Endothelial cell of umbilical vein (primary cell): ENCODE results near the gene ACOX1. TPM values are rescaled to one million over a fixed set of nuclear protein-coding genes. Genes with fewer than 3 reads are reported as not detected.

Experiments
- BruUV-seq: library from RNA; stranded (reverse); fragments of 400-500 nt; replicated peaks from 2 replicates; lab custom pipeline; 2021; lab: Mats Ljungman, UMichigan
- CTCF ChIA-PET: fragments of 300-600, 350-600 bp; sonication (Branson Sonifier 250); formaldehyde crosslinking; loops from one replicate; lab custom pipeline; 2021; ENCODE audit warnings: antibody characterized with exemption, inconsistent platforms; lab: Charles Lee
- POLR2A ChIA-PET: fragments of 300-600, 350-600 bp; sonication (Branson Sonifier 250); formaldehyde crosslinking; loops from one replicate; lab custom pipeline; 2021; ENCODE audit warnings: antibody characterized with exemption, inconsistent platforms; lab: Charles Lee
- DNase-seq: peaks from one replicate; pipeline ENCODE4 v3.0.0-alpha.2; 2011; ENCODE audit warnings: low read depth, low spot score
- FAIRE-seq: peaks from 2 replicates; lab custom pipeline; 2011; peaks lifted over from hg19 to GRCh38; lab: Jason Lieb, UNC
- H2AFZ ChIP-seq: 2 replicates; pipeline ENCODE4 v1.6.0; 2012; ENCODE audit warnings: low read depth, low read length, control low read depth, inconsistent platforms
- H3K27ac ChIP-seq: 2 replicates; pipeline ENCODE4 v1.5.1; 2011; ENCODE audit warnings: low read depth, mild to moderate bottlenecking, control low read depth, low read length, moderate library complexity; ENCODE audit not compliant: insufficient read depth
- H3K27me3 ChIP-seq, 2 experiments: 2 replicates each; pipeline versions ENCODE4 v1.6.0 to v1.6.1; 2011; ENCODE audit warnings: low read length in 2 of 2, mixed read lengths in 1 of 2; ENCODE audit not compliant: control insufficient read depth in 2 of 2, insufficient read depth in 2 of 2
- H3K36me3 ChIP-seq, 2 experiments: 2 replicates in 1 of 2; 3 replicates in 1 of 2; pipeline ENCODE4 v1.5.1; 2011; ENCODE audit warnings: low read length in 2 of 2, mild to moderate bottlenecking in 1 of 2, moderate library complexity in 1 of 2; ENCODE audit not compliant: control insufficient read depth in 2 of 2, insufficient read depth in 2 of 2; ENCODE audit errors: extremely low read depth in 1 of 2
- H3K4me1 ChIP-seq: 3 replicates; pipeline ENCODE4 v1.5.1; 2011; ENCODE audit warnings: mild to moderate bottlenecking, low read length; ENCODE audit not compliant: control insufficient read depth, insufficient read depth; ENCODE audit errors: extremely low read depth
- H3K4me2 ChIP-seq: 2 replicates; pipeline ENCODE4 v1.6.1; 2011; ENCODE audit warnings: low read length, control low read depth, mixed read lengths; ENCODE audit not compliant: insufficient read depth
- H3K4me3 ChIP-seq, 3 experiments: fragments of 200-600 bp in 1 of 3; sonication (generic), shearing (Covaris generic) in 1 of 3; replicated peaks in 1 of 3; 2 replicates each; pipeline ENCODE4 v1.5.1; 2011 to 2016; ENCODE audit warnings: control low read depth in 3 of 3, low read length in 3 of 3, mild to moderate bottlenecking in 2 of 3, inconsistent platforms in 1 of 3, low read depth in 1 of 3, moderate library complexity in 1 of 3; ENCODE audit not compliant: insufficient read depth in 1 of 3
- H3K79me2 ChIP-seq: 2 replicates; pipeline ENCODE4 v1.6.0; 2012; ENCODE audit warnings: low read length, inconsistent platforms; ENCODE audit not compliant: control insufficient read depth, insufficient read depth
- H3K9ac ChIP-seq: replicated peaks from 2 replicates; pipeline ENCODE3; 2011; ENCODE audit warnings: low read length, control low read depth; ENCODE audit not compliant: insufficient read depth; ENCODE audit errors: extremely low read depth
- H3K9me1 ChIP-seq: replicated peaks from 3 replicates; pipeline ENCODE4 v1.6.0; 2011; ENCODE audit warnings: mild to moderate bottlenecking, low read length; ENCODE audit not compliant: control insufficient read depth, insufficient read depth; ENCODE audit errors: extremely low read depth
- H3K9me3 ChIP-seq: replicated peaks from 2 replicates; pipeline ENCODE4 v1.5.1; 2012; ENCODE audit warnings: low read length, inconsistent platforms; ENCODE audit not compliant: control insufficient read depth, insufficient read depth
- H4K20me1 ChIP-seq: replicated peaks from 2 replicates; pipeline ENCODE3; 2011; ENCODE audit warnings: mild to moderate bottlenecking, low read length; ENCODE audit not compliant: control insufficient read depth, insufficient read depth; ENCODE audit errors: extremely low read depth
- CTCF ChIP-seq, 2 donors: IDR thresholded peaks; 1 replicate in 1 of 2; 2 replicates in 1 of 2; pipeline ENCODE4 v1.5.1; 2011; ENCODE audit warnings: low read length in 2 of 2, mild to moderate bottlenecking in 2 of 2, moderate library complexity in 2 of 2, control low read depth in 1 of 2, inconsistent platforms in 1 of 2, low read depth in 1 of 2; ENCODE audit not compliant: insufficient read depth in 1 of 2; ENCODE audit errors: extremely low read depth in 1 of 2
- EZH2 ChIP-seq: IDR thresholded peaks from 2 replicates; pipeline ENCODE4 v1.6.1; 2012; ENCODE audit warnings: borderline replicate concordance, low read depth, mild to moderate bottlenecking, moderate library complexity, low read length, inconsistent platforms; ENCODE audit not compliant: severe bottlenecking
- FOS ChIP-seq: IDR thresholded peaks from 2 replicates; pipeline ENCODE4 v1.6.1; 2011; ENCODE audit warnings: mild to moderate bottlenecking, low read length, moderate library complexity, borderline replicate concordance; ENCODE audit not compliant: insufficient read depth
- GATA2 ChIP-seq: IDR thresholded peaks from 2 replicates; pipeline ENCODE4 v1.7.0; 2011; ENCODE audit warnings: low read depth, mild to moderate bottlenecking, moderate library complexity, mixed read lengths, low read length; ENCODE audit not compliant: insufficient read length, insufficient read depth
- JUN ChIP-seq: IDR thresholded peaks from 2 replicates; pipeline ENCODE4 v1.6.1; 2011; ENCODE audit warnings: borderline replicate concordance, low read depth; ENCODE audit not compliant: insufficient read length, insufficient read depth
- MYC ChIP-seq: IDR thresholded peaks from one replicate; pipeline ENCODE4 v1.6.1; 2011; ENCODE audit warnings: mild to moderate bottlenecking, low read depth, low read length
- POLR2A ChIP-seq: IDR thresholded peaks from 2 replicates; pipeline ENCODE4 v1.6.1; 2012; ENCODE audit warnings: low read depth, mild to moderate bottlenecking, control low read depth, low read length
- POLR2AphosphoS5 ChIP-seq: IDR thresholded peaks from 2 replicates; pipeline ENCODE4 v1.6.1; 2012; ENCODE audit warnings: low read depth, mild to moderate bottlenecking, control low read depth, low read length, moderate library complexity; ENCODE audit not compliant: insufficient read depth
- dilution Hi-C: fragments of 300-500 bp; cut with MboI; formaldehyde crosslinking; loops from one replicate; pipeline ENCODE4 v1.15.0; 2019; ENCODE audit warnings: low sequenced_read_pairs; ENCODE audit not compliant: extremely low pct_ligation_motif_present
- intact Hi-C: fragments of 100-400 bp; cut with micrococcal nuclease; formaldehyde crosslinking; loops from one replicate; pipeline ENCODE4 v1.10.0; 2022
- polyA plus RNA-seq, 4 experiments: library from polyadenylated mRNA; depleted of rRNA in 3 of 4; stranded (reverse) in 3 of 4; unstranded in 1 of 4; fragments of >200 nt; gene quantifications; 2 replicates each; pipeline versions ENCODE4 v1.2.1 to v1.2.3, GENCODE V29; 2011 to 2012; ENCODE audit warnings: missing spikeins in 1 of 4
- total RNA-seq: library from RNA; stranded (reverse); gene quantifications from 2 replicates; pipeline ENCODE4 v1.2.3, GENCODE V29; 2021
- TF ChIP-seq, protein P1 (sequence below): IDR thresholded peaks from 2 replicates; pipeline ENCODE4 v1.6.1; 2011; ENCODE audit not compliant: insufficient read depth, insufficient read length

Gene ACOX1
- total and polyA plus RNA-seq, 2 donors (not counting 3 experiments of a cell fraction or from before 2014, with no cell fraction given): 17.9 to 45.1 TPM

DNA sequence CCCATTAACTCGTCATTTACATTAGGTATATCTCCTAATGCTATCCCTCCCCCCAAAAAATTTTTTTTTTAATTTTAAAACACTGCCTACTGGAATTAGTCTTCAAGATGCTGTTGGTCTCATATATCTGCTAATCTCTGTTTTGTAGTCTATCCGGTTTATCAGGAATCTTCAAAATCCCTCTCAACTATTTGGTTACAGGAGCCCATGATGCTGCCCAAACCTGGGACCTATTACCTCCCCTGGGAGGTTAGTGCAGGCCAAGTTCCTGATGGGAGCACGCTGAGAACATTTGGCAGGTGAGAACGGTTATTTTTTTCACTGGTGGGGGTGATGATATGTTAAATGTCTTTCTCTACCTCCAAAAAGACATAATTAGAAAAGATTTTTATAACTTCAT lies 7.0 kb upstream of the ACOX1 start:
- Histone ChIP-seq H3K79me2 (no peaks in the 10 kb centered on the region), H3K9ac (no peak overlapping the region), H3K36me3 (no peaks in the 10 kb centered on the region), H4K20me1 (no peaks in the 10 kb centered on the region), H3K4me2 (no peak overlapping the region), H3K4me3 (no peak overlapping the region), H3K27me3 (no peaks in the 10 kb centered on the region), H3K9me3 (no peaks in the 10 kb centered on the region), H3K9me1 (no peaks in the 10 kb centered on the region), H2AFZ (no peak overlapping the region), H3K27ac (no peak overlapping the region), H3K4me1 (no peaks in the 10 kb centered on the region)
- ChIA-PET CTCF (no interaction called here), POLR2A (no interaction called here)
- FAIRE-seq: no peak
- dilution Hi-C loops (no loop called here), intact Hi-C loops (no loop called here)
- BruUV-seq: no TSS peak
- DNase-seq: no peak
- TF ChIP-seq JUN (no peak), POLR2AphosphoS5 (no peak), FOS (no peak), GATA2 (no peak)
- TF ChIP-seq, protein P1, sequence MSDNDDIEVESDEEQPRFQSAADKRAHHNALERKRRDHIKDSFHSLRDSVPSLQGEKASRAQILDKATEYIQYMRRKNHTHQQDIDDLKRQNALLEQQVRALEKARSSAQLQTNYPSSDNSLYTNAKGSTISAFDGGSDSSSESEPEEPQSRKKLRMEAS: no peak

DNA sequence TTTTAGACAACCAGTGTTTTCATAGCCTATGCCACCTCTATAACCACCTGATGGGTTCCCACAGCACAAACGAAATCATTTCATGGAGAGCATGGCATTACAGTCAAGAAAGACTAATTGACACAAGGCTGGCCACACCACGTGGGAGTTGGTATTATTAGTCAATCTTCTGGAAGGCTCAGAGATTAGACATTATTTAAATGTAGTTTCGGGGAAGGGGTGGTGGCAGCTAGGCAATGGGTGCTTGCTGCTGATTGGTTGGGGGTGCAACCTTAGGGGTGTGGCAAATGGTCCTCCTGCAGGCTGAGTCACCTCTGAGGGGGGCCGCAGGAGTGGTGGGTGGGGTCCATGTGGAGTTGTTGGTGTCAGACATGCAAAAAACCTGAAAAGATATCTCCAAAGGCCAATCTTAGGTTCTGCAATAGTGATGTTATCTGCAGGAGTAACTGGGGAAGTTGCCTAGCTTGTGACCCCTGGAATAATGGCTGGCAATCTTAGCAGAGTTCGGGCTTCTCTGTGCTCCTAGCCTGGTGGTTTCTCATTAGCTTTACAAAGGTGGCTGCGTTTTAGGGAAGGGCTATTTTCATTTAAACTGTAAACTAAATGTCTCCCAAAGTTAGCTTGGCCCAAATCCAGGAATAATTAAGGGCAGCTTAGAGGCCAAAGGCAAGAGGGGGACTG lies 4.7 kb upstream of the ACOX1 start:
- TF ChIP-seq POLR2A (no peak), CTCF (IDR thresholded peaks at IDR 0.05; ENCODE audit: extremely low read depth in 1 of 2, insufficient read depth in 1 of 2, low read depth in 1 of 2, low read length in 2 of 2) (no peak), MYC (no peak), GATA2 (no peak), FOS (no peak), EZH2 (no peak), JUN (no peak)
- TF ChIP-seq, protein P1: no peak
- no peaks in the 10 kb centered on the region for H3K9me3 ChIP-seq
- FAIRE-seq (no peak), DNase-seq (no peak)
- no peaks in the 10 kb centered on the region for H3K27me3 ChIP-seq
- no TSS peak for BruUV-seq
- peaks cover 3% of the 10 kb centered on the region for H3K4me1 ChIP-seq
- no peak overlapping the region for H3K9ac ChIP-seq
- no peaks in the 10 kb centered on the region for H4K20me1 ChIP-seq
- H2AFZ ChIP-seq: no peak overlapping the region
- no peak overlapping the region for H3K27ac ChIP-seq
- H3K9me1 ChIP-seq: no peaks in the 10 kb centered on the region
- intact Hi-C loops: no loop called here
- H3K4me2 ChIP-seq: no peak overlapping the region
- no peak overlapping the region for H3K4me3 ChIP-seq
- H3K36me3 ChIP-seq: no peaks in the 10 kb centered on the region
- ChIA-PET CTCF (interaction anchor here (1.1 to 1.6 kb wide), 3 partner anchors 16 to 18 kb away, joined by 3 to 4 read pairs (median 3); partner anchors contain the start of gene CDK3), POLR2A (no interaction called here)
- H3K79me2 ChIP-seq: peaks cover under 1% of the 10 kb centered on the region
- dilution Hi-C loops: no loop called here
